ENCODE data around the gene FAM227B.
"Not testable (repeated sequence)": the region's sequence is repeated elsewhere in the genome, so short reads cannot be mapped to it uniquely, and the experiment has no call there.

Gene FAM227B

DNA sequence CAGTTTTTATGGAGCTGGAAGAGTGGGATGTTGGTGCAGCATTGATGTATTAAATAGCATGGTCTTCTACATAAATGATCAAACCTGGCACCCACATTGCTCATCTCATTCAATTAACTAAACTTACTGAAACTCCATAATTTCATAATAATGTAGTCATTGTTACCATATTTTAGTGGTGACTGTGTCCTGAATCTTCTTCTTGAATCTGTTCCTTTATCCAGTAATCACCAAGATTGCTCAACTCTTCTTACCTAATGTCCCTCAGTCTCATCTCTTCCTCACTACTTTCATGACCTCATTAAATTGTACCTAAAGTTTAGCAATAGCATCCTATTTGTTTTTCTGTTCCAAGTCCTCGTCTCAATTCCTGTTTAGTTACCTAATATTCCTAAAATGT lies 127.8 kb downstream of the FAM227B start:
- DNase-seq, result no peak

DNA sequence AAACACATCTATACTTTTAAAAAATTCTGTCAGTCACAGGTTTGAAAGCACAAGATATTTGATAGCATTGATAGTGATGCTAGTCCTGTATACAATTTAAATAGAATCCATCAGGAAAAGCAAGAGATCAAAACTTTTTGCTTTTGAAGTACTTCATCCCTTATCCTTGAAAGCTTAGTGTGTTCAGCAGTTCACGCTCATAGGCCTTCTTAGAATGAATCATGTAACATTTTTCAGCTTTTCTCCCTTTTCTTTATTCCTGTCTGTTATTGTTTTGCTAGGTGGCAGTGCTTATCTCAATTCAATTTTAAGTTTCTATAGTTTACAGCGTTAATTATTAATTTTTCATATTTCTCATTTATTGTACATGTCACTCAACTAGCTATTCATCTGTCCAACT lies 128.5 kb downstream of the FAM227B start:
- DNase-seq, result no peak

DNA sequence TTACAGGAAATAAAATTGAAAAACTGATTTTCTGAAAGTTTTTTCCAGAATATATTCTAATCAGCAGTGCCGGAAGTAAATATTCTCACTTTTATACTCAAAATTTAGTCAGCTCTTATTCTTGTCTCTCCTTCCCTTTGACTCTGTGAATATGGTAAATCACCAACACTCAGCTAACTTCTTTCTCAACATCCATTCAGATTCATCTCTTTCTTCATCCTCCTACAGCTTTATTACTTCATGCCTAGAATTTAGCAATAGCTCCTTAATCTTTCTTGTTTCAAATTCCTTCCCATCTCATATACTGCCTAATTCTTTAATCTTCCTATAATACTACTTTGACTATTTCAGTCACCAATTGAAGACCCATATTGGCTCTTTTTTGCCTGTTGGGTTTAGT lies 129.7 kb downstream of the FAM227B start:
- no peak for DNase-seq

DNA sequence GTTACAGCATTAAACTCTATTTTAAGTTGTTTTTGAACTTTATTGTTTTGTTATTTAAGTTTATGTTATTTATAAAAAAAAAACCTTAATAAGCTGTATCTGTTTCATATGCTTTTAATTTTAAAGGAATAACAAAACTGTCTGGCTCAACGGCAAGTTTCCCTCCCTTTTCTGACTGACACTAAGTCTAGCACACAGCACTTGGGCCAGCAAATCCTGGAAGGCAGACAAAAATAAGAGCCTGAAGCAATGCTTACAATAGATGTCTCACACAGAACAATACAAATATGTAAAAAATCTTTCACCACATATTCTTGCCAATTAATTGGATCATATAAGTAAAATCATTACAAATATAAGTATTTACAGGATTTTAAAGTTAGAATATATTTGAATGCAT lies 135.2 kb downstream of the FAM227B start:
- not testable (repeated sequence) for DNase-seq

DNA sequence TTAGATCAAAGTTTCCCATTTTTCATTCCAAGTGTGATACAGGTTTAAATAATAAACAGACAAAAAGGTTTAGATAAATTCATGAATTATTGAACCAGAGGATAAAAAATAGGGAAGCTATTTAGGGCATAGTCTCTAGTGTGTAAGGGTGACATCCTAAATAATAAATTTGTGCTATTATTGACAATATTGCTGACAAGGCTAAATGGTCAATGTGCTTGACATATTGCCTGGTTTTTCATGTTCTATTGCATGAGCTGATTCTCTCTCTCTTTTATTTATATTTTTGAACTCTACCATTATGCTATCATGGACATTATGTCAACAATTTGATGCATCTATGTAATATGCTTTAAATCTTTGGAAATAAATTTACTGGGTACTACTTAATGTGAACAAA lies 141.6 kb downstream of the FAM227B start:
- DNase-seq, result not testable (repeated sequence)

DNA sequence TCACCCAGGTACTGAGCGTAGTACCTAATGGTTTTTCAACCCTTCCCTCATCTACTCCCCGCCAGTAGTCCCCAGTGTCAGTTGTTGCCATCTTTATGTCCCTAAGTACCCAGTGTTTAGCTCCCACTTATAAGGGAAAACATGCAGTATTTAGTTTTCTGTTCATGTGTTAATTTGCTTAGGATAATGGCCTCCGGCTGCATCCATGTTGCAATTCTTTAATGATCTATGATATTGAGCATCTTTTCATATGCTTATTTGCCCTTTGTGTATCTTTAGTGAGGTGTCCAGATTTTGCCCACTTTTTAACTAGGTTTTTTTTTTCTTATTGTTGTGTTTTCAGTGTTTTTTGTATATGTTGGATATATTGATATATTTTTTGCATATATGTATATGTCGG lies 142.6 kb downstream of the FAM227B start:
- not testable (repeated sequence) for DNase-seq

DNA sequence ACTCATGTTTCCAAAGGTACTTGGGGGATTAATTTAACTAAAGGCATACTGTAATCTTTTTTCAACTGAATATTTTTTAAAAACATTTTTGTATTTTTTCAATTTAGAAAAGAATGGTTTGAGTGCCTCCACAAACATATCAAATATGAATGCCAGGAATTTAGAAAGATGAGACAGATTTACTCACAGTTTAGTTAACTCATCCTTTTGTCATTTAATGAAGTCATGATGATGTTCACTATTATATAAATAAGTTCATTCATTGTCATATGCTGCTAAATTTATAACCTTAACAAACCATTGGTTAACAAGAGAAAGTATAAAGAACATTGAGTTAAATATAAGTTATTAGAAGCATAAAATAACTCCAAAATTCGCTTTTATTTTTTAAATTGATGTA lies 147.6 kb downstream of the FAM227B start:
- DNase-seq, result no peak

DNA sequence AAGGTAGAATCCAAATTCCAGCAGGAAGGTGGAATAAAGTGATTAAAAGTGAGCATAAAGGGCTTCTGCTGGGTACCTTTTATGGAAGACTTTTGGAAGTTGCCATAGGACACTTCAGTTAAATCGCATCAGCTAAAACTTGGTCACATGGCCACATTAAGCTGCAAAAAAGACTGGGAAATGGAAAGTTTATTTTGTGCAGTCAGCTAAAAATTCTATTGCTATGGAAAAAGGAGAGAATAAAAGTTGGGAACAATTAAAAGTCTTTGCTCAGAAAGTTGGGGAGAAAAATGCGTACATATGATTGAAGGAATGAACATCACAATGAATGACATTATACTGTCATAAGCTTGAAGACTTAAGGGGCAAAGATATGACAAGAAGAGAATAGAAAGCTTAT lies 148.3 kb downstream of the FAM227B start:
- no peak for DNase-seq

DNA sequence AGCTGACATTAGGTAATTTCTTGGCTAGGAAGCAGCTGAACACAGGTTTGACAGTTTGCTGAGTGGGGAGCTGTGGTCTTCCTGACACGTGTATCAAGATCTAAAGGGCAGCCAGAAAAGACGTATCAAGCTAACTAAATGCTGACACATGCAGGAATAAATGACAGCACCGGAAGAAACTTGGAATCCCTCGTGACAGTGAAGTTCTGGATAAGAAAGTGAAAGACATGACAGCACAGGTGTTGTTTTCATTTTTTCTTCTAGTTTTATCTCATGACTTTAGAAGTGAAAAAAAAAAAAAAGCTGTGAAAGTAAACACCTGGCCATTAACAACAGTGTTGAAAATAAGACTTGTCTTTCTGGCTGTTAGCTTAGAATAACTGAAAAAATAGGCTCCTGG lies 148.9 kb downstream of the FAM227B start:
- DNase-seq, result no peak

DNA sequence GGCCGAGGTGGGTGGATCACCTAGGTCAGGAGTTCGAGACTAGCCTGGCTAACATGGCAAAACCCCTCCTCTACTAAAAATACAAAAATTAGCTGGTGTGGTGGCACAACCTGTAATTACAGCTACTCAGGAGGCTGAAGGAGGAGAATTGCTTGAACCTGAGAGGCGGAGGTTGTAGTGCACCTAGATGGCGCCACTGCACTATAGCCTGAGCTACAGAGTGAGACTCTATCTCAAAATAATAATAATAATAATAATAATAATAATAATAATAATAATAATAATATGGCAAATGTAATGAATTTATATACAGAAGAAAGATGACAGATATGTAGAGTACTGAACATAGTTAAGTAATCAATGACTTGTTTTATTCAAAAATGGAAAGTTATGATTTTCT lies 149.4 kb downstream of the FAM227B start:
- not testable (repeated sequence) for DNase-seq

DNA sequence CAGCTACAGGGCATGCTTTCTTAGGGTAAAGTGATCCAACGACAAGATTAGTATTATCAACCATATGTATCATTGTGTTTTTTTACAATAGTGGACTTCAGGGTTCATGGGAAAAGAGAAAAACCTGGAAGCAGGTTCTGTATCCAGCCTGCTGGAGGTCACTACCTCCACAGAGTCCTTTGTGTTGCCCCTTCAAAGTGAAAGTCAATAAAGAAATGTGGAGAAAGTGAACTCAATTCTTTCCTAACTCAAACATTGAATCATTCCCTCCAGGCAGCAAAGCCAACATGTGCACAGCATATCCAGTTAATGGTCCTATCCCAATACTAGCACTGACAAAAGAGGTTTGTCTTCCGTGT lies 152.2 kb downstream of the FAM227B start:
- DNase-seq, result no peak

DNA sequence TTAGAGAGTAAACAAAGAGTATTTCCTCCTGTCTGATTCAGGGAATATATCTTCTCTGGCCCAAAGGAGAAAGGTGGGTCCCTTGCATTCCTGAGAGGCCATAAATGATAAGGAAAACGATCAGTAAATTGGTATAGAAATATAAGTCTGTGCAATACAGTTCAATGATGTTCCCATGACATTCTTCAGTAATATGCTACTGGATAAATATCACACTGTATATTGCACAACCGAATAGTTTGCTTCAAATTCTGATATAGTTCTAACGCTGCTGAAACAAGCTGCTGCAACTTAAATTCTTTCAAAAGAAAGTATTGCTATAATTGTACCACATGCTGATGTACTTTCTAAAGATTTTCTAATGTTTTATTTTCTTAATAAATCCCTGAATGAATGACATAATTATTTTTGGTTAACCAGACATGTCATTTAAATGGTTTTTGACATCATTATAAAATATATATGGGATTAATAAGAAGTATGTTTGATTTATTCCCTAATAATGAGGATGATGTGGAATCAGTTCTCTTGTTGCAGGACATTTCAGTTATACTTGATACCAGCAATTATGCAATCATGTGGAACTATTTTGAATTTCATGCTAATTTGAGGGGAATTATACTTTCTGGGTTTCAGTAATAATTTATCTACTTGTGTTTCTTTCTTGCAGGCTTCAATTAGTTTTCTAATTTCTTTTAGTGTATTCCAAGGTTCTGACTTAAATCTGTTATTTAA lies 152.7 kb downstream of the FAM227B start:
- DNase-seq, result no peak

DNA sequence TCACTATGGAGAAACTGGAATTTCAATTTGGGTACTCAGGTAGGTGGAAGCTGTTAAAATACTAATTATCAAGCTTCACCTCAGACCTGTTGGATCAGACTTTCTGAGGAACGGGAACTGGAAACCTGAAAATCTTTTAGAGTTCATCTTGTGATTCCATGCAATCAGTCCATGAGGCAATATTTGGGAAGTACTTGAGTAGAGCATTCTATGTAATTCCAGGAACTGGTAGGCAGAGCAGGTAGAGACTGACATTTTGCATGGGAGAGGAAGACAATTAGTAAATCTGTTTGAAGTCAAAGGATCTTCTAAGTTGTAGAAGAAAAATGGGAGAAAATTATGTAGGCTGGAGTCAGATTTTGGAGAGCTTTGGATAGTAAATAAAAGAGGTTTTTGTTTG lies 154.5 kb downstream of the FAM227B start:
- DNase-seq, result no peak

DNA sequence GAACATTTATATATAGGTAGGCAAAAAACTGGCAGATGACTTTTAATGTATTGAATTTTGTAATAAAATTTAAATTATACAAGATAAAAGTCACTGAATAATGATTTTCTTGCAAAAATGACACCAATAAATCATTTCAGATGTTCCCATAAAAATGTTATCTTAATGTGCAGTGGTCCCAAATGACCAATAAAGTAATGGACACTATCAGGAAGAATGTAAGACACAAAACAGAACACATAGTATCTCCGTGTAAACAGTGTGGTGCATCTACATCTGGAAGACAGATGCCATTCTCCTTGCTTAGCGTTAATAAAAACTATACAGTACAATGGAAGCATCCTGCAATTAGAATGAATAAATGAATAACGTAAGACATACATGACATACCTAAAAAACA lies 156.1 kb downstream of the FAM227B start:
- DNase-seq, result no peak

DNA sequence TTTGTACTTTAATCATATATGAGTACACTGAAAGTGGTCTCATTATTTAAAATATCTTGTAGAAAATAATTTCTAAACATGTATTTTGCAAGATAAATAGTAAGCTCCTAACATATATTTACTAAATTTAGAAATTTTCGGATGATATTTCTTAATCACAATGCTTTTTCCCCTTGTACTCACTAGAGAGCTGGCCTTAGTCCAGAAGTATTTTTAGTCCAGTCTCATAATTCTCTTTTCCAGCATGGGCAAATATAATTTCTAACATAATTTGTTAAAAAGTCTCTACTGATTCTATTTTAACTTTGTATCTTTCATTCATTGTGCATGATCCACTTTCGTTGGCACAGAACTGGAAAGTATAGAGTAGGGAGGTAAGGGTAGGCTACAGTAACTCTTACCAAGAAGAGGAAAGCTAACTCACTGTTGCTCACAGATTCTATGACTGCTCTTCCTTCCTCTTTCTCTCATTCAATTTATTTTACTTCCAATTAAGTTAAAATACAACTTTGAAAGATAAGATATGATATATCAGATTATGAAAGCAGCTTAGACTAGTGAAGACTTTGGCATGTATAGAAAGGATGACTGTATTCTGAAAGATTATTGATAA lies 158.3 kb downstream of the FAM227B start:
- no peak for DNase-seq

DNA sequence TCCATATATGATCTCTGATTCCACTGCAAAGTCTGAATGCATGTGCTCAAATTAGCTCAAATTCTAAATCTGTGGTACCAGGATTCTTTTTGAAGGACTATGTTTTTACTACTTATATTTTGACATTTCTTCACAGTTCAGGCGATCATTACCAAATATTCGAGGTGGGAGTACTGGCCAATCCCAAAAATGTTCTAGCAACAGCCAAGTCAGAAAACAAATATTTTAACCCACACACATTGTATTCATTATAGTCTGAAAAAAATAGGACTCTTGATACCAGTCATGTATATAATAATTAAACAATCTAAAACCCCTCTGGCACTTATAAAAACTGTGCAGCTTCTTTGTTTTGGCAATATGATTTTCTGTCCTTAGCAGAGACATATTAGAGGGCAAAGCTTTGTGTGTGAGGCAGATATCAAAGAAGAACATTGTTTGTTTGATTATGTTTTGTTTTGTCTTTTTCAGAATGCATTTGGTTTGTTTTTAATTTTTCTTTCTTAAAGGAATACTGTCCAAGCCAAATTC lies 160.1 kb downstream of the FAM227B start:
- no peak for DNase-seq

DNA sequence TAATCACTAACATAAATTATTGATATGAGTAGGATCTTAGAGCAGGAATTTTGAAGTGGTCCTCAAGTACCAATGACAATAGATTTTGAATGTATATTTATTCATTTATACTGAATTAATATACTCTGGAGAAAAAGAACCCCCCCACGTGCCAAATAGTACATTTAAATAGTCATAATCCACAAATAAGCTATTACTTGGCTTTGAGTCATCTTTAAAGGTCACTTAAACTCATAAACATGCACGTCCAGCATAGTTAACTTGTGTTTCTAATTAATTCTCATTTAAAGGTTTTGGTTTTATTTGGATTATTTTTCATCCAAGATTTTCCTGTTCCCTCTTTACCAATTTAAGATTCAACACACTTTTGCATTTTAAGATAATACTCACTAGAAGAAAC lies 162.5 kb downstream of the FAM227B start:
- no peak for DNase-seq

DNA sequence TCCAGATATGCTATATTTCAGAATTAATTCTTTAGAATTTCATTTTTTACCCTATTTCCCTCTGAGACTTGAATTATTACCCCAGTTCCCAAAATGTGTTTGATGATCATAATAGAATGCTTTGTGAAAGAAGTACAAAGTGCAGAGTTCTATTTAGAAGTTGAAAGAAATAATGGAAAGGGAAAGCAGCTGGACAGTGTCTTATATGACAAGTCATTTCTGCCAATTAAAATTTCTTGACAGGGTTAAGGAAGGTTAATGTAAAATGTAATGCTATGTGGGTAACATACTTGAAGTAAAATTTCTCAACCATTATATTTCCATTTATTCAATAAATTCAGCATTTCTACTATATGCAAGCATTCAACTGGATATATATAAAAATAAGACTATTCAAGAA lies 164.5 kb downstream of the FAM227B start:
- DNase-seq, result no peak

DNA sequence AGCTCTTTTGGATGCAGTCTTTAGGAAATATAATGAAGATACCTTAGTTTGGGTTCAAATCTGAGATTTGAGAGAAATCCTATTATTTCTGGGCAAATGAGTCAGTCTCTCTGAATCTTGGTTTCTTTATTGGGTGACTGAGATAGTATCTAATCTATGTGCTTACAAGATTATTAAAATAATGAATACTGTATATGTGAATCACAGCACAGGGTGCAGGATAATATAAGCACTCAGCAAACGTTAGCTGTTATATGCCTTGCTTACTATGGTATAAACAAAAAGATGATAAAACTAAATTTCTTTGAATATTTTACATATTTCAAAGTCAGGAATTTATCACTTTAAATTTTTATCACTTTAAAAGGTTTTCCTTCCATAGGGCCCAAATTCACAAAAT lies 168.0 kb downstream of the FAM227B start:
- no peak for DNase-seq

DNA sequence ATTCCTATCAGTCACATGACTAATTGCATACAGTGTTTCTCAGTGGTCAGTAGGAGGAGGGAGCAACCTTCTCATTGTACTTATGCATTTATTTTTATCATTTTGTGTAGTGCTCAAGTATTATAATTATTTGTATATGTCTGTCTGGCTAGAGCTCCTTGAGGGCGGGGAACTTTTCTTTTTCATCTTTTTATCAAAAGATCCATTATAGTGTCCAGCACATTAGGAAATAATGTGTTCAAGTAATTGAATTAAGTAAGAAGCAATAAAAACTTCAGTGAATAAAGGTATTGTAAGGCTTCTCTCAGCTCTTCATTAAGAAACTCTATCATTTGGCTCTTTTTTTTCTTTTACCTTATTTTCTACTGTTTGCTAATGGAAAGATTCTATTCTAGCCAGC lies 178.8 kb downstream of the FAM227B start:
- DNase-seq, result no peak

DNA sequence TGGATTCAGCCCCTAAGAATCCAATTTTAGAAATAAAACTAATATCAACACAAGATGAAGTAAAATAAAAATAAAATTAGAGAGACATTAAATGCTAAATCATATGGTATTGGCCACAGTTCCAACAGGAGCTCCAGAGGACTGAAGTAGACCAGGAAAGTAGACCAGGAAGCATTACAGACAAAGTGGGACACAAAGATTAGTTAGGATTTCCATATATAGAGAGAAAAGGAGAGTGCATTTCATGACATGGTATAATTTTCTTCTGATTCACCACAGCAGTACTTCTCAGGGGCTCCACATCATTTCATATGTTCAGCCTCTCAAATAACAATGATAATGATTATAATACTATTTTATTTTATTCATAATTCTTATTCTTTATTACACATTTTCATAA lies 179.3 kb downstream of the FAM227B start:
- DNase-seq, result no peak

DNA sequence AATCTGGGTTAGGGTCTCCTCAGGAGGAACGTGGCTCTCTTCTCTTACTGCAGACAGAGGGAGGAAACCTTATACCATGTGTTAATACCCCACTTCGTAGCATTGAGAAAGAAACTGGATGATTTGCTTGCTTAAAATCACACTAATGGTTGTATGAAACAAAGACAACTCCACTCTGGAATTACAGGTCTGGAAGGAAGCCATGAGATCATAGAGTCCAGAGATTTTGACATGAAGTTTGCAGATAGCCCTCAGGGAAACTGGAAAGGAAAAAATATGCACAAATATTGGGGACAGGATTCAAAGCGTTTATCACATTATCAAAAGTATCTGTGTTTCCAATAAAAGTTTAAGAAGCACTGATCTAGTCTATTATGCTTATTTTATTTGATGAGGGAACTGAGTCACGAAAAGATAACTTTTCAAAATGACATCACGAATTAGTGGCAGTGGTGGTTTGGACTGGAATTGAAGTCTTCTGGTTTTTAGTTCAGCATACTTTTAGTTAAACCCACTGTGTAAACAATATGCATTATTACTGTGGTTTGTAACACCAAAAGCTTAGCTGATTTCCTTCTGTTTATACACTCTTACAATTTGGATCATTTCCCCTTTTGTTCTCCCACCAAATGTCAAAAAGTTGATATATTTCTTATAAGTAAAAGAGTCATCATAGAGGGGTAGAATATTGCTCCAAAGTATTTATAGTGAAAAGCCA lies 180.8 kb downstream of the FAM227B start:
- DNase-seq, result no peak

DNA sequence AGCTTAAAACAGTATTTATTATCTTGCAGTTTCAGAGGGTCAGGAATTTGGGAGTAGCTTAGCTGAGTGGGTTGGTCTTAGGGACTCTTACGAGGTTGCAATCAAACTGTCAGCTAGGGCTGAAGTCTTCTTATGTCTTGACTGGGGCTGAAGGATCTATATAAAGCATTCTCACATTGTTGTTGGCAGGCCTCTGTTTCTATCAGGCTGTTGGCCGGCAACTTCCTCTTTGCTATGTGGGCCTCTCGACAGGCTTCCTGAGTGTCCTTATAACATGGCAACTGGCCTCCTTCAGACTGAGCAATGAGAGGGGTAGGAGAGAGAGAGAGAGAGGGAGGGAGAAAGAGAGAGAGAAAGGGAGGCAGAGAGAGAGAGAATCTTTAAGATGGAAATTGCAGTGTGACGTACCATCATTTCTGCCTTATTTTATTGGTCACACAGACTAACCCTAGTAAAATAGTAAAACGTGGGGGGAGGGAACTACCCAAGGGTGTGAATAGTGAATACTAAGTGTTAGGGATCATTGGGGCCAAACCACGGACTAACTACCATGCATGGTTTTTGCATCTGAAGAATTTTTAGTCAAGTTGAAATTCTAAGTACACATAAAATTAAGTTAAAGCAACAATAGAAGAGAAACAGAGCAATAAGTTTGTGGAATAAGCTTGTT lies 181.5 kb downstream of the FAM227B start:
- no peak for DNase-seq

DNA sequence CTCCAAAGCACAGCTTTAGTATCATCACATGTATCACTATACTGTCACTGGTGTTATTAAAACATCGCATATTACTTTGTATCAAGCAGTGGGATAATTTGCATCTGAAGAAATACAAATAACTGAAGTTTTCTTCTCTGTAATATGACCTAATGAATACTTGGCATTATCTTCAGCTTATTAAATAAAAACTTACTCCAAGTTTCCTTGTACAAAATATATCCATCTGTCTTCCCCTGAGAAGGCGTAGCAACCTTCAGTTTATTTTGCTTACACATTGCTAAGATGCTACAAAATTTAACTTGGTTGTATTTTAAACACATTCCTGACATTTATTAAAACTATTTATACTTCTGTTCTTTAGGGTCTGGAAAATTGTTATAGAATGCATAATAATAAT lies 183.9 kb downstream of the FAM227B start:
- DNase-seq, result no peak
